Loucy (cell line): ENCODE results near the gene SORBS1.

ENCODE experiments used
- H2AFZ ChIP-seq: fragments of 200-600 bp; sonication (generic); 2 replicates; pipeline ENCODE4 v1.6.0; 2016; ENCODE audit warnings: antibody characterized with exemption, mild to moderate bottlenecking, low read length, moderate library complexity
- H3F3A ChIP-seq: fragments of 200-600 bp; 2 replicates; pipeline ENCODE4 v1.6.0; 2016; ENCODE audit warnings: antibody characterized with exemption, low read depth, mild to moderate bottlenecking
- H3K27me3 ChIP-seq: fragments of 200-600 bp; sonication (generic); 2 replicates; pipeline ENCODE4 v1.6.1; 2014; ENCODE audit warnings: low read length, mild to moderate bottlenecking; ENCODE audit not compliant: insufficient read depth, poor library complexity, severe bottlenecking
- H3K36me3 ChIP-seq: fragments of 200-600 bp; sonication (generic); 2 replicates; pipeline ENCODE4 v1.6.1; 2016; ENCODE audit warnings: low read length; ENCODE audit not compliant: insufficient read depth
- H3K4me1 ChIP-seq: fragments of 200-600 bp; sonication (generic); 2 replicates; pipeline ENCODE4 v1.5.1; 2014; ENCODE audit warnings: low read length, mild to moderate bottlenecking; ENCODE audit not compliant: insufficient read depth, poor library complexity, severe bottlenecking
- H3K4me2 ChIP-seq: fragments of 200-600 bp; sonication (generic); 2 replicates; pipeline ENCODE4 v1.6.0; 2014; ENCODE audit warnings: antibody characterized with exemption, low read length, low read depth, mild to moderate bottlenecking; ENCODE audit not compliant: poor library complexity, severe bottlenecking
- H3K4me3 ChIP-seq: fragments of 200-600 bp; sonication (generic); 2 replicates; pipeline ENCODE4 v1.5.1; 2014; ENCODE audit warnings: low read length, mild to moderate bottlenecking, mixed read lengths; ENCODE audit not compliant: poor library complexity, severe bottlenecking
- H3K79me2 ChIP-seq: fragments of 200-600 bp; sonication (generic); 2 replicates; pipeline ENCODE4 v1.6.1; 2014; ENCODE audit warnings: low read length; ENCODE audit not compliant: insufficient read depth
- H3K9ac ChIP-seq: fragments of 200-600 bp; sonication (generic); 2 replicates; pipeline ENCODE4 v1.6.0; 2014; ENCODE audit warnings: mild to moderate bottlenecking, low read depth, low read length, moderate library complexity; ENCODE audit not compliant: poor library complexity, severe bottlenecking
- H3K9me2 ChIP-seq: fragments of 200-600 bp; sonication (generic); replicated peaks from 2 replicates; pipeline ENCODE4 v1.6.1; 2016; ENCODE audit warnings: low read depth, low read length, mixed read lengths
- H3K9me3 ChIP-seq: fragments of 200-600 bp; sonication (generic); 2 replicates; pipeline ENCODE4 v1.6.1; 2014; ENCODE audit warnings: mild to moderate bottlenecking, antibody characterized with exemption, low read length, low read depth; ENCODE audit not compliant: insufficient read depth
- H4K20me1 ChIP-seq: fragments of 200-600 bp; sonication (generic); 2 replicates; pipeline ENCODE4 v1.6.0; 2014; ENCODE audit warnings: antibody characterized with exemption, low read length, mild to moderate bottlenecking; ENCODE audit not compliant: insufficient read depth, poor library complexity, severe bottlenecking
- EZH2phosphoT487 ChIP-seq: fragments of 200-600 bp; IDR thresholded peaks from 2 replicates; pipeline ENCODE4 v1.6.1; 2018; ENCODE audit warnings: antibody characterized with exemption, mild to moderate bottlenecking, moderate library complexity, borderline replicate concordance
- TF ChIP-seq, protein P1 (sequence below): fragments of 200-600 bp; sonication (generic); conservative IDR thresholded peaks from 2 replicates; pipeline ENCODE4 v1.5.1; 2014; ENCODE audit warnings: mild to moderate bottlenecking, antibody characterized with exemption, low read length

SORBS1 gene

DNA sequence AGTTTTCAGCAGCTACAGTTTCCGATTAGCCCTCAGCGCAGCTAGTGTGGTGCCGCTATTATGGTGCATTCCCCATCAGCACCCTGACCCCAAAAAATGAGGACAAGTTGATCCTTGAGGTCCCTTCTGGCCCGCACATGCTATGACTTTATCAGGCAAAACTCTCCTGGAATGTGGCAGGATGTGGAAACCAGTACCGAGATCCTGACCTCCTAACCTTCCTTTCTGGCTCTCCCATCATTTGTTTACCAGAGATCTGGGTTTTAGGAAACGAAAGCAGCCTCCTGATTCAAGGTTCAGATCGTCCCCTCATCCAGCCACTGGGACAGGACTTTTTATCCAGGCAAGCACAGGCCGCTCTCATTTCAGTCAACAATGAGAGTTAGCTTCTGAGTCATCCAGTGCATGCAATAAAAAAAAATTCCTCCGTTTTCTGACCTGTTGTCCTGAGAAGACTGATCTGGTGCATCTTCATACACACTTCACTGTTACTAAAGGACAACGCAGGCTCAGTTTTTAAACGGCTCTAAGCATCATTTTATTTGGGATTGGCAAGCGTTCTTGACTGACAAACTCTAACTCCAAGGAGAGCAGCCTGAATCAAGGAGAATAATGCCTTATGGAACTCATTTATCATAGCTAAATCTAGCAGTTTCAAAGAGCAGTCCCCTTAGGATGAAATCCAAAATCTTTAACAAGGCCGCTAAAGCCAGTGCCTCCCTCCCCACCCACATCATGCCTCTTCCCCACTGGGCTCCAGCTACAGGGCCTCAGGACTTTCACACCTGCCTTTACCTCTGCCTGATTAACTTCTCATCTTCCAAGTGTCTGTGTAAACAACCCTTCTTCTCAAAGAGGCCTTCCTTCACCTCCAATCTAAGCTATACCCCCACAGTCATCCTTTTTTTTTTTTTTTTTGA lies 287.5 kb downstream of the SORBS1 start:
- no peak overlapping the region for H3K4me3 ChIP-seq
- H3F3A ChIP-seq: peaks cover 9% of the 10 kb centered on the region; the same call in 1 of the 2 replicates
- peaks cover 36% of the 10 kb centered on the region for H3K4me1 ChIP-seq
- no peaks in the 10 kb centered on the region for H3K36me3 ChIP-seq
- H2AFZ ChIP-seq: no peak overlapping the region
- no peaks in the 10 kb centered on the region for H4K20me1 ChIP-seq
- H3K9ac ChIP-seq: no peak overlapping the region
- no peak for TF ChIP-seq EZH2phosphoT487
- TF ChIP-seq, protein P1, sequence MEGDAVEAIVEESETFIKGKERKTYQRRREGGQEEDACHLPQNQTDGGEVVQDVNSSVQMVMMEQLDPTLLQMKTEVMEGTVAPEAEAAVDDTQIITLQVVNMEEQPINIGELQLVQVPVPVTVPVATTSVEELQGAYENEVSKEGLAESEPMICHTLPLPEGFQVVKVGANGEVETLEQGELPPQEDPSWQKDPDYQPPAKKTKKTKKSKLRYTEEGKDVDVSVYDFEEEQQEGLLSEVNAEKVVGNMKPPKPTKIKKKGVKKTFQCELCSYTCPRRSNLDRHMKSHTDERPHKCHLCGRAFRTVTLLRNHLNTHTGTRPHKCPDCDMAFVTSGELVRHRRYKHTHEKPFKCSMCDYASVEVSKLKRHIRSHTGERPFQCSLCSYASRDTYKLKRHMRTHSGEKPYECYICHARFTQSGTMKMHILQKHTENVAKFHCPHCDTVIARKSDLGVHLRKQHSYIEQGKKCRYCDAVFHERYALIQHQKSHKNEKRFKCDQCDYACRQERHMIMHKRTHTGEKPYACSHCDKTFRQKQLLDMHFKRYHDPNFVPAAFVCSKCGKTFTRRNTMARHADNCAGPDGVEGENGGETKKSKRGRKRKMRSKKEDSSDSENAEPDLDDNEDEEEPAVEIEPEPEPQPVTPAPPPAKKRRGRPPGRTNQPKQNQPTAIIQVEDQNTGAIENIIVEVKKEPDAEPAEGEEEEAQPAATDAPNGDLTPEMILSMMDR: no peak
- H3K79me2 ChIP-seq: no peaks in the 10 kb centered on the region
- H3K9me3 ChIP-seq: no peaks in the 10 kb centered on the region
- no peak overlapping the region for H3K4me2 ChIP-seq
- no peaks in the 10 kb centered on the region for H3K27me3 ChIP-seq
- no peaks in the 10 kb centered on the region for H3K9me2 ChIP-seq

DNA sequence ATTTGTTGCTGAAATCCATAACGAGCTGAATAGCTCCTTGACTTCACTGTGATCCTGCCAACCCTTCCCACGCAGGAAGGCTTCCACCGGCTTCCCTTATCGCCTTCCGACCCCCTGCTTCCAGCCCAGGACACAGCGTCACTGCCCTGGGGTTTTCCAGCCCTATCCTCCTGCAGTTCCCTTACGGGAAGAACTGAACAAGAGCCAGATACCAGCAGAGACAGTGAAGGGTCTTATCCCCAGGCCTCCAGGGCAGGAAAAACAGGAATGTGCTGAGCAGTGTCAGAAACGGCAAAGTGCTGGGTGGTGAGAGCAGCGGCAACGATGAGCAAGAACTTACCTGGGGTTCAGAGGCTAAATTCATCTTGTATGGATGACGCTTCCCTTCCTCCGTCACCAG lies 292.7 kb downstream of the SORBS1 start:
- Histone ChIP-seq H3K79me2 (no peaks in the 10 kb centered on the region), H3K4me1 (peaks cover 20% of the 10 kb centered on the region), H3K27me3 (no peaks in the 10 kb centered on the region), H3K4me3 (no peak overlapping the region), H3K36me3 (no peaks in the 10 kb centered on the region), H3K9me2 (no peaks in the 10 kb centered on the region), H2AFZ (no peak overlapping the region), H4K20me1 (no peaks in the 10 kb centered on the region), H3K4me2 (no peak overlapping the region), H3F3A (no peaks in the 10 kb centered on the region), H3K9ac (no peak overlapping the region), H3K9me3 (no peaks in the 10 kb centered on the region)
- TF ChIP-seq, protein P1: no peak
- TF ChIP-seq EZH2phosphoT487: no peak

GRCh38 chr10:95267251-95267650 lies 293.9 kb downstream of the SORBS1 start:
- Histone ChIP-seq H3K79me2 (no peaks in the 10 kb centered on the region), H3K9ac (no peak overlapping the region), H3K36me3 (no peaks in the 10 kb centered on the region), H3F3A (no peaks in the 10 kb centered on the region), H2AFZ (no peak overlapping the region), H3K4me1 (peaks cover 23% of the 10 kb centered on the region), H3K4me2 (no peak overlapping the region), H4K20me1 (no peaks in the 10 kb centered on the region), H3K9me3 (no peaks in the 10 kb centered on the region), H3K9me2 (no peaks in the 10 kb centered on the region), H3K27me3 (no peaks in the 10 kb centered on the region), H3K4me3 (no peak overlapping the region)
- TF ChIP-seq, protein P1: no peak
- TF ChIP-seq EZH2phosphoT487: no peak
